HL-60 (cell line): Measurements from ENCODE around the gene WWOX.

Experiments used
- DNase-seq, 2 experiments: peaks; one replicate each; pipeline ENCODE4 v3.0.0-alpha.2; 2010 to 2020; ENCODE audit warnings: low read depth in 1 of 2, low spot score in 1 of 2
- H3K27ac ChIP-seq: fragments of 250-450 bp; sonication (Bioruptor Pico); replicated peaks from 2 replicates; pipeline ENCODE4 v1.5.1; 2020; ENCODE audit warnings: mild to moderate bottlenecking, moderate library complexity
- H3K27me3 ChIP-seq: fragments of 250-450 bp; sonication (Bioruptor Pico); 2 replicates; pipeline ENCODE4 v1.5.1; 2021; ENCODE audit warnings: mild to moderate bottlenecking, moderate library complexity; ENCODE audit not compliant: insufficient read depth, poor library complexity, severe bottlenecking
- H3K4me3 ChIP-seq: replicated peaks from 2 replicates; pipeline ENCODE4 v1.5.1; 2011; ENCODE audit warnings: mild to moderate bottlenecking, control low read depth, low read length; ENCODE audit not compliant: insufficient read depth
- CTCF ChIP-seq: IDR thresholded peaks from one replicate; pipeline ENCODE4 v1.5.1; 2011; ENCODE audit warnings: low read length, control low read depth, inconsistent platforms; ENCODE audit not compliant: insufficient read depth
- GABPA ChIP-seq: IDR thresholded peaks from 2 replicates; pipeline ENCODE4 v1.6.1; 2012; ENCODE audit warnings: low read depth
- POLR2AphosphoS5 ChIP-seq: IDR thresholded peaks from 2 replicates; pipeline ENCODE4 v1.6.1; 2012; ENCODE audit warnings: low read depth
- REST ChIP-seq: IDR thresholded peaks from 2 replicates; pipeline ENCODE4 v1.6.1; 2012; ENCODE audit warnings: low read depth; ENCODE audit not compliant: insufficient replicate concordance
- SPI1 ChIP-seq: IDR thresholded peaks from 2 replicates; pipeline ENCODE4 v1.6.1; 2012; ENCODE audit warnings: low read depth, mild to moderate bottlenecking, borderline replicate concordance

Gene WWOX

GRCh38 chr16:78920621-78921020, 821.2 kb downstream of the WWOX start:
- no peak overlapping the region for H3K27ac ChIP-seq
- TF ChIP-seq GABPA (no peak), CTCF (no peak), SPI1 (no peak), REST (no peak), POLR2AphosphoS5 (no peak)
- no peak for DNase-seq
- no peaks in the 10 kb centered on the region for H3K27me3 ChIP-seq
- H3K4me3 ChIP-seq: no peak overlapping the region

- no peaks in the 10 kb centered on the region for H3K27me3 ChIP-seq
- DNase-seq: peak in 1 of 2 experiments; percentile 19
These were observed 825.8 kb downstream of the WWOX start for GRCh38 chr16:78925083-78925767.

More at GRCh38 chr16:78925083-78925767, 825.8 kb downstream of the WWOX start:
- no peak overlapping the region for H3K27ac ChIP-seq
- TF ChIP-seq SPI1 (no peak), CTCF (peak; percentile 59), REST (no peak), POLR2AphosphoS5 (no peak), GABPA (no peak)
- no peak overlapping the region for H3K4me3 ChIP-seq
